Liver (tissue), 9 donors: Measurements from ENCODE around the gene FAM20C. TPM values are rescaled to one million over a fixed set of nuclear protein-coding genes. Genes with fewer than 3 reads are reported as not detected.

Experiments
- DNase-seq: peaks from one replicate; pipeline ENCODE4 v3.0.0-alpha.2; 2017; ENCODE audit warnings: low spot score
- H3K27ac ChIP-seq, 2 donors: one replicate each; pipeline ENCODE4 v1.7.0; 2013; ENCODE audit warnings: inconsistent platforms in 2 of 2, low read length in 2 of 2, control low read depth in 1 of 2, low read depth in 1 of 2, mild to moderate bottlenecking in 1 of 2
- H3K27me3 ChIP-seq, 4 donors: one replicate each; pipeline versions ENCODE4 v1.6.1 to v1.7.0; 2013; ENCODE audit warnings: low read length in 3 of 4, inconsistent platforms in 1 of 4, mild to moderate bottlenecking in 1 of 4, moderate library complexity in 1 of 4; ENCODE audit not compliant: control insufficient read depth in 4 of 4, insufficient read depth in 4 of 4
- H3K36me3 ChIP-seq, 4 donors: one replicate each; pipeline versions ENCODE4 v1.6.1 to v1.7.0; 2013; ENCODE audit warnings: low read length in 3 of 4, mild to moderate bottlenecking in 3 of 4, low read depth in 1 of 4, moderate library complexity in 1 of 4; ENCODE audit not compliant: control insufficient read depth in 4 of 4, insufficient read depth in 3 of 4
- H3K4me1 ChIP-seq, 4 donors: one replicate each; pipeline versions ENCODE4 v1.6.1 to v1.7.0; 2013; ENCODE audit warnings: low read length in 3 of 4, mild to moderate bottlenecking in 3 of 4, moderate library complexity in 1 of 4; ENCODE audit not compliant: control insufficient read depth in 4 of 4, insufficient read depth in 4 of 4
- H3K4me3 ChIP-seq, 3 donors: one replicate each; pipeline versions ENCODE4 v1.6.1 to v1.7.0; 2013; ENCODE audit warnings: low read length in 3 of 3, control low read depth in 1 of 3, low read depth in 1 of 3, mild to moderate bottlenecking in 1 of 3
- H3K9ac ChIP-seq, 2 donors: one replicate each; pipeline ENCODE4 v1.7.0; 2013; ENCODE audit warnings: low read length in 2 of 2, mild to moderate bottlenecking in 2 of 2, moderate library complexity in 2 of 2, control low read depth in 1 of 2, low read depth in 1 of 2
- H3K9me3 ChIP-seq, 4 donors: one replicate each; pipeline versions ENCODE4 v1.6.1 to v1.7.0; 2013; ENCODE audit warnings: low read length in 3 of 4; ENCODE audit not compliant: control insufficient read depth in 4 of 4
- ATF3 ChIP-seq: IDR thresholded peaks from 2 replicates; pipeline ENCODE4 v1.6.1; 2016; ENCODE audit warnings: antibody characterized with exemption
- CTCF ChIP-seq: fragments of 150-350 bp; IDR thresholded peaks from 2 replicates; pipeline ENCODE4 v1.5.1; 2017; ENCODE audit warnings: improper control_type of control experiment, low read depth, low read length; ENCODE audit not compliant: missing input control
- EGR1 ChIP-seq, 2 donors: IDR thresholded peaks; 2 replicates each; pipeline ENCODE4 v1.6.1; 2016 to 2018; ENCODE audit warnings: antibody characterized with exemption in 2 of 2, low read depth in 2 of 2
- FOXA1 ChIP-seq: IDR thresholded peaks from 2 replicates; pipeline ENCODE4 v1.6.1; 2016; ENCODE audit warnings: antibody characterized with exemption
- FOXA2 ChIP-seq: IDR thresholded peaks from 2 replicates; pipeline ENCODE4 v1.6.1; 2016; ENCODE audit warnings: antibody characterized with exemption
- HNF4A ChIP-seq, 2 donors: conservative IDR thresholded peaks; 2 replicates each; pipeline ENCODE4 v1.6.1; 2016; ENCODE audit warnings: antibody characterized with exemption in 2 of 2, mild to moderate bottlenecking in 2 of 2
- HNF4G ChIP-seq: IDR thresholded peaks from 2 replicates; pipeline ENCODE4 v1.6.1; 2016; ENCODE audit warnings: antibody characterized with exemption
- JUND ChIP-seq, 2 donors: IDR thresholded peaks; 2 replicates each; pipeline ENCODE4 v1.6.1; 2016; ENCODE audit warnings: antibody characterized with exemption in 2 of 2
- MAX ChIP-seq: IDR thresholded peaks from 2 replicates; pipeline ENCODE4 v1.6.1; 2016; ENCODE audit warnings: antibody characterized with exemption
- NR2F2 ChIP-seq: IDR thresholded peaks from 2 replicates; pipeline ENCODE4 v1.6.1; 2016; ENCODE audit warnings: antibody characterized with exemption
- RAD21 ChIP-seq, 2 donors: IDR thresholded peaks; 2 replicates each; pipeline ENCODE4 v1.6.1; 2016; ENCODE audit warnings: antibody characterized with exemption in 2 of 2, mild to moderate bottlenecking in 2 of 2
- REST ChIP-seq: IDR thresholded peaks from 2 replicates; pipeline ENCODE4 v1.6.1; 2016; ENCODE audit warnings: antibody characterized with exemption, mild to moderate bottlenecking
- RXRA ChIP-seq, 2 donors: IDR thresholded peaks; 2 replicates each; pipeline ENCODE4 v1.6.1; 2017 to 2018; ENCODE audit warnings: antibody characterized with exemption in 2 of 2, mild to moderate bottlenecking in 1 of 2
- SP1 ChIP-seq: IDR thresholded peaks from 2 replicates; pipeline ENCODE4 v1.6.1; 2018; ENCODE audit warnings: antibody characterized with exemption, mild to moderate bottlenecking
- TAF1 ChIP-seq: conservative IDR thresholded peaks from 2 replicates; pipeline ENCODE4 v1.6.1; 2016; ENCODE audit warnings: antibody characterized with exemption, mild to moderate bottlenecking
- ZBTB33 ChIP-seq: IDR thresholded peaks from 2 replicates; pipeline ENCODE4 v1.6.1; 2016; ENCODE audit warnings: antibody characterized with exemption
- WGBS: extraction: QIAGEN DNeasy Blood & Tissue Kit; methylation state at CpG from one replicate; pipeline ENCODE4 v1.1.7; 2013; 5-methylcytosine and 5-hydroxymethylcytosine counted together
- polyA plus RNA-seq, 2 donors: library from polyadenylated mRNA; stranded (reverse) in 1 of 2; unstranded in 1 of 2; fragments of 200-250 nt in 1 of 2; fragments of >200 nt in 1 of 2; fragmentation: Nextera tagmentation in 1 of 2; extraction: Ambion mirVana in 1 of 2; gene quantifications; one replicate each; pipeline versions ENCODE4 v1.2.1 to v1.2.3, GENCODE V29; 2013 to 2015
- total RNA-seq, 2 donors: library from RNA; depleted of rRNA; stranded (reverse); fragments of >200 nt; gene quantifications; one replicate each; pipeline ENCODE4 v1.2.3, GENCODE V29; 2014
- donor health status: healthy.
- donor health status: healthy.
- donor health status: healthy.
- donor health status: healthy.
- donor health status: healthy.

Gene FAM20C
- total and polyA plus RNA-seq, 4 donors, result 13.4 to 40.4 (median 31.5) TPM

- no peak overlapping the region for H3K9ac ChIP-seq
- no peak for TF ChIP-seq REST
- no peak for TF ChIP-seq HNF4A (conservative IDR thresholded peaks at IDR 0.05)
- no peak for TF ChIP-seq ATF3
- TF ChIP-seq TAF1, result no peak
- no peak for TF ChIP-seq FOXA2
- TF ChIP-seq CTCF, result no peak
- TF ChIP-seq RAD21 (IDR thresholded peaks at IDR 0.05), result no peak
- TF ChIP-seq JUND (IDR thresholded peaks at IDR 0.05), result no peak
- TF ChIP-seq MAX, result no peak
- no peak for TF ChIP-seq FOXA1
- TF ChIP-seq ZBTB33, result no peak
- no peak for TF ChIP-seq EGR1 (IDR thresholded peaks at IDR 0.05; ENCODE audit: low read depth in 2 of 2)
- no peak for TF ChIP-seq HNF4G
- no peak for TF ChIP-seq RXRA (IDR thresholded peaks at IDR 0.05)
- no peak for TF ChIP-seq SP1
- H3K27me3 ChIP-seq, result no peaks in the 10 kb centered on the region
- 79% methylated on average over 21 of the region's 21 CpGs for WGBS
- peaks cover 0 to 10% (median 2%) of the 10 kb centered on the region in 4 donors for H3K4me1 ChIP-seq
- H3K4me3 ChIP-seq, result no peak overlapping the region
- no peaks in the 10 kb centered on the region for H3K36me3 ChIP-seq
- H3K27ac ChIP-seq, result no peak overlapping the region
- H3K9me3 ChIP-seq, result peaks cover 0 to 2% (median 0%) of the 10 kb centered on the region in 4 donors
- DNase-seq, result no peak
Observed at GRCh38 chr7:162632-163297, 29.6 kb upstream of the FAM20C start.

- 84% methylated on average over 12 of the region's 12 CpGs for WGBS
- Histone ChIP-seq H3K27me3 (no peaks in the 10 kb centered on the region), H3K36me3 (no peaks in the 10 kb centered on the region), H3K4me3 (no peak overlapping the region), H3K9me3 (peaks cover 0 to 2% (median 0%) of the 10 kb centered on the region in 4 donors), H3K4me1 (peaks cover 0 to 10% (median 2%) of the 10 kb centered on the region in 4 donors), H3K27ac (no peak overlapping the region), H3K9ac (no peak overlapping the region)
- DNase-seq, result no peak
- TF ChIP-seq HNF4A (conservative IDR thresholded peaks at IDR 0.05) (no peak), EGR1 (IDR thresholded peaks at IDR 0.05; ENCODE audit: low read depth in 2 of 2) (no peak), FOXA1 (no peak), FOXA2 (no peak), SP1 (no peak), TAF1 (no peak), NR2F2 (no peak)
Observed at GRCh38 chr7:163298-163695, 29.1 kb upstream of the FAM20C start.
